AG04450 (cell line): ENCODE results near the gene UGT1A10. TPM values are rescaled to one million over a fixed set of nuclear protein-coding genes. Genes with fewer than 3 reads are reported as not detected.

ENCODE experiments used
- CTCF ChIA-PET: fragments of 300-600, 350-600 bp; formaldehyde crosslinking; extraction: SDS; loops from one replicate; lab custom pipeline; 2022; ENCODE audit warnings: antibody characterized with exemption, inconsistent platforms; lab: Charles Lee
- POLR2A ChIA-PET: fragments of 350-600 bp; formaldehyde crosslinking; extraction: SDS; loops from one replicate; lab custom pipeline; 2021; ENCODE audit warnings: antibody characterized with exemption, inconsistent platforms; lab: Yijun Ruan, JAX
- DNase-seq: peaks from one replicate; pipeline ENCODE4 v3.0.0-alpha.2; 2011; ENCODE audit warnings: low read depth, low spot score
- H3K27ac ChIP-seq: one replicate; pipeline ENCODE4 v1.5.1; 2012; ENCODE audit warnings: low read depth, low read length, control low read depth
- H3K27me3 ChIP-seq: one replicate; pipeline ENCODE4 v1.6.0; 2012; ENCODE audit warnings: low read length; ENCODE audit not compliant: control insufficient read depth, insufficient read depth
- H3K4me3 ChIP-seq: 2 replicates; pipeline ENCODE4 v1.5.1; 2011; ENCODE audit warnings: mild to moderate bottlenecking, low read depth, low read length, control low read depth
- H3K9me3 ChIP-seq: 2 replicates; pipeline ENCODE4 v1.5.1; 2012; ENCODE audit warnings: low read length; ENCODE audit not compliant: control insufficient read depth, insufficient read depth
- CTCF ChIP-seq: IDR thresholded peaks from 2 replicates; pipeline ENCODE4 v1.5.1; 2011; ENCODE audit warnings: low read depth, low read length, control low read depth, inconsistent platforms
- polyA plus RNA-seq: library from polyadenylated mRNA; depleted of rRNA; stranded (reverse); fragments of >200 nt; gene quantifications from 2 replicates; pipeline ENCODE4 v1.2.3, GENCODE V29; 2011

The UGT1A10 gene
- polyA plus RNA-seq, 1 experiment, result not detected

GRCh38 chr2:233706720-233707119 lies 70.5 kb downstream of the UGT1A10 start:
- POLR2A ChIA-PET, result no interaction called here
- Histone ChIP-seq H3K9me3 (0 out of 2 replicates have a peak, but pooled peaks cover 3% of the 10 kb centered on the region), H3K27me3 (no peaks in the 10 kb centered on the region), H3K4me3 (no peak overlapping the region), H3K27ac (peak overlapping the region; percentile 3)
- no peak for TF ChIP-seq CTCF
- CTCF ChIA-PET, result interaction anchor here (0.7 kb wide), 2 partner anchors 16 to 271 kb away, joined by 3 to 4 read pairs; no protein-coding TSS in a partner anchor
- no peak for DNase-seq

GRCh38 chr2:233707940-233708644 lies 71.8 kb downstream of the UGT1A10 start:
- Histone ChIP-seq H3K27ac (no peak overlapping the region), H3K9me3 (0 out of 2 replicates have a peak, but pooled peaks cover 3% of the 10 kb centered on the region), H3K27me3 (no peaks in the 10 kb centered on the region), H3K4me3 (no peak overlapping the region)
- DNase-seq, result no peak
- ChIA-PET POLR2A (no interaction called here), CTCF (interaction anchor here (0.7 kb wide), 1 partner anchor 260 kb away, joined by 3 read pairs; no protein-coding TSS in a partner anchor)
- TF ChIP-seq CTCF, result no peak

GRCh38 chr2:233708942-233709341 lies 72.7 kb downstream of the UGT1A10 start:
- no peak overlapping the region for H3K27ac ChIP-seq
- no peak for TF ChIP-seq CTCF
- ChIA-PET POLR2A (no interaction called here), CTCF (interaction anchor here (0.5 to 0.7 kb wide), 2 partner anchors 169 to 261 kb away, joined by 3 to 5 read pairs; no protein-coding TSS in a partner anchor)
- no peak overlapping the region for H3K4me3 ChIP-seq
- 0 out of 2 replicates have a peak, but pooled peaks cover under 1% of the 10 kb centered on the region for H3K9me3 ChIP-seq
- DNase-seq, result no peak
- no peaks in the 10 kb centered on the region for H3K27me3 ChIP-seq

- Histone ChIP-seq H3K27ac (no peak overlapping the region), H3K9me3 (no peaks in the 10 kb centered on the region), H3K27me3 (no peaks in the 10 kb centered on the region), H3K4me3 (no peak overlapping the region)
- ChIA-PET POLR2A (interaction anchor here (0.7 kb wide), 1 partner anchor 50 kb away, joined by 3 read pairs; no protein-coding TSS in a partner anchor), CTCF (interaction anchor here (0.8 to 2.9 kb wide), 11 partner anchors 10 to 1786 kb away, joined by 3 to 25 read pairs (median 4); no protein-coding TSS in a partner anchor)
- peak; percentile 97 for TF ChIP-seq CTCF
- peak; percentile 53 for DNase-seq
Measured at GRCh38 chr2:233711312-233712008, 75.2 kb downstream of the UGT1A10 start.
